Esophagus squamous epithelium (tissue), 5 donors: ENCODE measurements around the gene B3GALT5. TPM values are rescaled to one million over a fixed set of nuclear protein-coding genes. Genes with fewer than 3 reads are reported as not detected.

Experiments used
- DNase-seq: peaks from one replicate; lab custom pipeline; 2025; lab: John Stamatoyannopoulos, UW
- H3K27ac ChIP-seq, 4 donors: fragments of 200-600 bp; sonication (generic); one replicate each; pipeline ENCODE4 v1.5.1; 2016 to 2019; ENCODE audit warnings: mild to moderate bottlenecking in 1 of 4
- H3K27me3 ChIP-seq, 4 donors: fragments of 200-600 bp; sonication (generic); 1 replicate in 3 of 4; 2 replicates in 1 of 4; pipeline versions ENCODE4 v1.5.1 to v1.6.0; 2017 to 2021; ENCODE audit warnings: antibody characterized with exemption in 1 of 4
- H3K36me3 ChIP-seq, 3 donors: fragments of 200-600 bp; sonication (generic); one replicate each; pipeline ENCODE4 v1.5.1; 2016 to 2019
- H3K4me1 ChIP-seq, 3 donors: fragments of 200-600 bp; sonication (generic); one replicate each; pipeline ENCODE4 v1.5.1; 2017 to 2019
- H3K4me3 ChIP-seq, 4 donors: fragments of 200-600 bp; sonication (generic); 1 replicate in 3 of 4; 2 replicates in 1 of 4; pipeline ENCODE4 v1.5.1; 2016 to 2019; ENCODE audit warnings: mild to moderate bottlenecking in 2 of 4, moderate library complexity in 1 of 4
- H3K9me3 ChIP-seq, 3 donors: fragments of 200-600 bp; sonication (generic); one replicate each; pipeline ENCODE4 v1.5.1; 2016 to 2019
- POLR2A ChIP-seq, 4 donors: fragments of 450-650 bp; IDR thresholded peaks; one replicate each; pipeline ENCODE4 v1.6.1; 2017; ENCODE audit warnings: antibody characterized with exemption in 4 of 4, mild to moderate bottlenecking in 4 of 4, moderate library complexity in 3 of 4
- WGBS, 2 donors: methylation state at CpG; one replicate each; pipeline ENCODE4 v1.1.5; 2018; 5-methylcytosine and 5-hydroxymethylcytosine counted together
- intact Hi-C: fragments of 100-400 bp; cut with DNase I; formaldehyde crosslinking; loops from one replicate; pipeline ENCODE4 v1.15.0; 2022
- total RNA-seq, 4 donors: library from RNA; depleted of rRNA; stranded (reverse); fragments of >200 nt; gene quantifications; one replicate each; pipeline ENCODE4 v1.1.0, GENCODE V29; 2016
- TF ChIP-seq, protein P1 (sequence below), 6 experiments: fragments of 450-650 bp in 4 of 6; fragments of 200-600 bp in 2 of 6; sonication (generic) in 2 of 6; IDR thresholded peaks; one replicate each; pipeline ENCODE4 v1.5.1; 2016 to 2019; ENCODE audit warnings: antibody characterized with exemption in 6 of 6, mild to moderate bottlenecking in 4 of 6, moderate library complexity in 4 of 6
- donor health status: DM: yes; HTN: yes; CAD: no.

B3GALT5 gene
- total RNA-seq, 4 donors from 2014 or later = 0.19 to 2.6 (median 0.64) TPM

- H3K4me3 ChIP-seq = no peak overlapping the region
- no peaks in the 10 kb centered on the region for H3K9me3 ChIP-seq
- H3K4me1 ChIP-seq = no peaks in the 10 kb centered on the region
- TF ChIP-seq, protein P1, sequence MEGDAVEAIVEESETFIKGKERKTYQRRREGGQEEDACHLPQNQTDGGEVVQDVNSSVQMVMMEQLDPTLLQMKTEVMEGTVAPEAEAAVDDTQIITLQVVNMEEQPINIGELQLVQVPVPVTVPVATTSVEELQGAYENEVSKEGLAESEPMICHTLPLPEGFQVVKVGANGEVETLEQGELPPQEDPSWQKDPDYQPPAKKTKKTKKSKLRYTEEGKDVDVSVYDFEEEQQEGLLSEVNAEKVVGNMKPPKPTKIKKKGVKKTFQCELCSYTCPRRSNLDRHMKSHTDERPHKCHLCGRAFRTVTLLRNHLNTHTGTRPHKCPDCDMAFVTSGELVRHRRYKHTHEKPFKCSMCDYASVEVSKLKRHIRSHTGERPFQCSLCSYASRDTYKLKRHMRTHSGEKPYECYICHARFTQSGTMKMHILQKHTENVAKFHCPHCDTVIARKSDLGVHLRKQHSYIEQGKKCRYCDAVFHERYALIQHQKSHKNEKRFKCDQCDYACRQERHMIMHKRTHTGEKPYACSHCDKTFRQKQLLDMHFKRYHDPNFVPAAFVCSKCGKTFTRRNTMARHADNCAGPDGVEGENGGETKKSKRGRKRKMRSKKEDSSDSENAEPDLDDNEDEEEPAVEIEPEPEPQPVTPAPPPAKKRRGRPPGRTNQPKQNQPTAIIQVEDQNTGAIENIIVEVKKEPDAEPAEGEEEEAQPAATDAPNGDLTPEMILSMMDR (IDR thresholded peaks at IDR 0.05) = no peak
- no peak for TF ChIP-seq POLR2A (IDR thresholded peaks at IDR 0.05)
- H3K27ac ChIP-seq = no peak overlapping the region
- no peaks in the 10 kb centered on the region for H3K36me3 ChIP-seq
- WGBS, 2 donors = 75 to 79% methylated on average over 5 of the region's 5 CpGs
- H3K27me3 ChIP-seq = peaks cover 0 to 5% (median 0%) of the 10 kb centered on the region in 4 donors
- DNase-seq = no peak
- intact Hi-C loops = no loop called here
These were observed 82.0 kb downstream of the B3GALT5 start for GRCh38 chr21:39694750-39695149.

GRCh38 chr21:39696196-39696595, 83.5 kb downstream of the B3GALT5 start:
- 65 to 74% methylated on average over 6 to 7 of the region's 7 CpGs for WGBS, 2 donors
- peaks cover 0 to 14% (median 0%) of the 10 kb centered on the region in 4 donors for H3K27me3 ChIP-seq
- no peak for DNase-seq
- intact Hi-C loops = no loop called here
- no peak overlapping the region for H3K4me3 ChIP-seq
- no peak overlapping the region for H3K27ac ChIP-seq
- H3K36me3 ChIP-seq = no peaks in the 10 kb centered on the region
- H3K9me3 ChIP-seq = no peaks in the 10 kb centered on the region
- H3K4me1 ChIP-seq = no peaks in the 10 kb centered on the region
- no peak for TF ChIP-seq POLR2A (IDR thresholded peaks at IDR 0.05)
- TF ChIP-seq, protein P1 (IDR thresholded peaks at IDR 0.05) = no peak

- Histone ChIP-seq H3K27me3 (peaks cover 0 to 14% (median 0%) of the 10 kb centered on the region in 4 donors), H3K4me1 (no peaks in the 10 kb centered on the region), H3K9me3 (no peaks in the 10 kb centered on the region), H3K27ac (no peak overlapping the region), H3K36me3 (no peaks in the 10 kb centered on the region), H3K4me3 (no peak overlapping the region)
- 34 to 100% methylated on average over 1 to 2 of the region's 4 CpGs for WGBS, 2 donors
- DNase-seq = no peak
- intact Hi-C loops = no loop called here
- no peak for TF ChIP-seq POLR2A (IDR thresholded peaks at IDR 0.05)
- TF ChIP-seq, protein P1 (IDR thresholded peaks at IDR 0.05) = no peak
These were observed 83.9 kb downstream of the B3GALT5 start for GRCh38 chr21:39696618-39697017.

DNA sequence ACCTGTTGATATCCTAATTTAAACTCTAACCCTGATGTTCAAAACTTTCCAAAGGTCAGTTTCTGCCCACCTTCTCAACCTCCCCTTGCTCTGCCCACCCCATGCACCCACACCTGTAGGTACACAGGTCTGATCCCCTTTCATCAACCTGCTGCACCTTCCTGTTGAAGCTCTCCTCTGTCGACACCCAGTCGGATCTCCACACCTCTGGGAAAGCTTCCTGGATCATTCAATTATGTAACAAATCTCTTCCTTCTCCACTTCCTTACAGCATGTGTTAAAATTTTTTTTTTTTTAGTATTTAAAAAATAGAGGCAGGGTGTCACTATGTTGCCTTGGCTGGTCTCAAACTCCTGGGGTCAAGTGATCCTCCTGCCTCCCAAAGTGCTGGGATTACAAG, 87.6 kb downstream of the B3GALT5 start:
- TF ChIP-seq, protein P1 (IDR thresholded peaks at IDR 0.05) = no peak
- TF ChIP-seq POLR2A (IDR thresholded peaks at IDR 0.05) = no peak
- intact Hi-C loops = no loop called here

GRCh38 chr21:39703578-39703977, 90.8 kb downstream of the B3GALT5 start:
- Histone ChIP-seq H3K27ac (no peak overlapping the region), H3K4me3 (no peak overlapping the region), H3K36me3 (no peaks in the 10 kb centered on the region), H3K4me1 (no peaks in the 10 kb centered on the region), H3K9me3 (no peaks in the 10 kb centered on the region), H3K27me3 (peaks cover 0 to 19% (median 0%) of the 10 kb centered on the region in 4 donors)
- DNase-seq = no peak
- WGBS, 2 donors = 56 to 58% methylated on average over 1 of the region's 1 CpG
- intact Hi-C loops = no loop called here
- TF ChIP-seq, protein P1 (IDR thresholded peaks at IDR 0.05) = no peak
- TF ChIP-seq POLR2A (IDR thresholded peaks at IDR 0.05) = no peak

More for the DNA sequence above, 87.6 kb downstream of the B3GALT5 start:
- Histone ChIP-seq H3K27ac (no peak overlapping the region), H3K4me3 (no peak overlapping the region), H3K27me3 (peaks cover 0 to 19% (median 0%) of the 10 kb centered on the region in 4 donors), H3K9me3 (no peaks in the 10 kb centered on the region), H3K36me3 (no peaks in the 10 kb centered on the region), H3K4me1 (no peaks in the 10 kb centered on the region)
- no peak for DNase-seq
- 69 to 86% methylated on average over 2 of the region's 2 CpGs for WGBS, 2 donors
